ENCODE measurements around the gene KIAA1549. TPM values are rescaled to one million over a fixed set of nuclear protein-coding genes. Genes with fewer than 3 reads are reported as not detected.

The KIAA1549 gene
- total RNA-seq, 3 donors from 2014 or later (not counting 1 experiment from before 2014, with no cell fraction given), result 0.08 to 0.09 (median 0.09) TPM

GRCh38 chr7:138852469-138852868, 128.7 kb downstream of the KIAA1549 start:
- H3K4me1 Mint-ChIP-seq, result no peaks in the 10 kb centered on the region
- H3K36me3 Mint-ChIP-seq, result no peaks in the 10 kb centered on the region
- Histone ChIP-seq H3K4me3 (ENCODE audit: low read length) (no peak overlapping the region), H3K27ac (ENCODE audit: low read length) (no peak overlapping the region), H3K4me1 (ENCODE audit: control insufficient read depth, insufficient read depth, low read length) (no peaks in the 10 kb centered on the region), H3K9me3 (ENCODE audit: control insufficient read depth, insufficient read depth, low read length) (peaks cover 6% of the 10 kb centered on the region), H3K27me3 (ENCODE audit: control insufficient read depth, insufficient read depth, low read length) (no peaks in the 10 kb centered on the region), H3K36me3 (ENCODE audit: control insufficient read depth, insufficient read depth, low read length) (no peaks in the 10 kb centered on the region)
- WGBS (ENCODE audit: insufficient coverage), result 66% methylated on average over 5 of the region's 5 CpGs
- TF ChIP-seq CTCF (IDR thresholded peaks at IDR 0.05), result no peak
- H3K4me3 Mint-ChIP-seq, result no peak overlapping the region
- ATAC-seq, result no peak
- no peak for DNase-seq
- H3K27me3 Mint-ChIP-seq (ENCODE audit: low read depth in 2 of 2), result peaks cover 13 to 20% of the 10 kb centered on the region in 2 donors
- no peak overlapping the region for H3K27ac Mint-ChIP-seq
- peaks cover 3% of the 10 kb centered on the region in 2 donors for H3K9me3 Mint-ChIP-seq
- intact Hi-C loops (cut with micrococcal nuclease), result no loop called here

GRCh38 chr7:138849701-138850100, 131.5 kb downstream of the KIAA1549 start:
- Mint-ChIP-seq H3K9me3 (peaks cover 0 to 3% of the 10 kb centered on the region in 2 donors), H3K36me3 (no peaks in the 10 kb centered on the region), H3K4me3 (no peak overlapping the region), H3K27me3 (ENCODE audit: low read depth in 2 of 2) (peaks cover 16 to 23% of the 10 kb centered on the region in 2 donors), H3K27ac (no peak overlapping the region), H3K4me1 (no peaks in the 10 kb centered on the region)
- no peak for TF ChIP-seq CTCF (IDR thresholded peaks at IDR 0.05)
- WGBS (ENCODE audit: insufficient coverage), result 92% methylated on average over 4 of the region's 5 CpGs
- no peaks in the 10 kb centered on the region for H3K4me1 ChIP-seq (ENCODE audit: control insufficient read depth, insufficient read depth, low read length)
- no peak overlapping the region for H3K27ac ChIP-seq (ENCODE audit: low read length)
- no peaks in the 10 kb centered on the region for H3K27me3 ChIP-seq (ENCODE audit: control insufficient read depth, insufficient read depth, low read length)
- H3K9me3 ChIP-seq (ENCODE audit: control insufficient read depth, insufficient read depth, low read length), result no peaks in the 10 kb centered on the region
- no peak overlapping the region for H3K4me3 ChIP-seq (ENCODE audit: low read length)
- ATAC-seq, result no peak
- no peaks in the 10 kb centered on the region for H3K36me3 ChIP-seq (ENCODE audit: control insufficient read depth, insufficient read depth, low read length)
- no peak for DNase-seq
- intact Hi-C loops (cut with micrococcal nuclease), result no loop called here

- Histone ChIP-seq H3K4me1 (ENCODE audit: control insufficient read depth, insufficient read depth, low read length) (no peaks in the 10 kb centered on the region), H3K4me3 (ENCODE audit: low read length) (no peak overlapping the region), H3K9me3 (ENCODE audit: control insufficient read depth, insufficient read depth, low read length) (no peaks in the 10 kb centered on the region), H3K27me3 (ENCODE audit: control insufficient read depth, insufficient read depth, low read length) (no peaks in the 10 kb centered on the region), H3K36me3 (ENCODE audit: control insufficient read depth, insufficient read depth, low read length) (no peaks in the 10 kb centered on the region), H3K27ac (ENCODE audit: low read length) (no peak overlapping the region)
- DNase-seq, result no peak
- intact Hi-C loops (cut with micrococcal nuclease), result no loop called here
- ATAC-seq, result no peak
- no peak overlapping the region for H3K27ac Mint-ChIP-seq
- 66% methylated on average over 2 of the region's 3 CpGs for WGBS (ENCODE audit: insufficient coverage)
- TF ChIP-seq CTCF (IDR thresholded peaks at IDR 0.05), result no peak
- H3K4me3 Mint-ChIP-seq, result no peak overlapping the region
- peaks cover 0 to 3% of the 10 kb centered on the region in 2 donors for H3K9me3 Mint-ChIP-seq
- no peaks in the 10 kb centered on the region for H3K4me1 Mint-ChIP-seq
- H3K27me3 Mint-ChIP-seq (ENCODE audit: low read depth in 2 of 2), result peaks cover 15 to 23% of the 10 kb centered on the region in 2 donors
- no peaks in the 10 kb centered on the region for H3K36me3 Mint-ChIP-seq
Measured at GRCh38 chr7:138848056-138848980, 132.9 kb downstream of the KIAA1549 start.

Measured in natural killer cell (primary cell).